ENCODE results near the gene SEMA6A. TPM values are rescaled to one million over a fixed set of nuclear protein-coding genes. Genes with fewer than 3 reads are reported as not detected.
A peak's percentile ranks its signal among the peaks of the same experiment; 100 is the strongest.

Gene SEMA6A
- total RNA-seq, 3 donors from 2014 or later = 33.9 to 40.3 (median 35.6) TPM

DNA sequence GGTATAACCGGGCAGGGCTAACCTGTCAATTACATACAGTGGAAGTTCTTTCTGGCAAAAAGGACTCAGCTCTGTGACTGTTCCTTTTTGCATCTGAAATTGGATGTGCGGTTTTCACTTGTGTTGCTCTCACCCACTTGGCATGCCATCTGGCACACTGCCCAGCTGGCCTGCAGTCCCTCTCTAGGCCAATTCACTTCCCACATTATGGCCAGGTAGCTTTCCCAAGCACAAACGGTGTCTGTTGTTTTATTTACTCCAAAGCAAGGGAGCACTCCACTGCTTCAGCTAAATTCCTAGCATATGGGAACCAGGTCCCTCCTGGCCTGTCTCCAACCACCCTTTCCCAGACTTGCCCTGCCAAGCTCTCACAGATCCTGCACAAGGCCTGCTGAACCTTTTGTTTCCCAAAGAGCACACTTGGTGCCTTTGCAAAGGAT is 132.5 kb downstream of the SEMA6A start:
- Histone ChIP-seq H3K4me3 (no peak overlapping the region), H3K36me3 (no peaks in the 10 kb centered on the region), H3K27me3 (no peaks in the 10 kb centered on the region), H3K27ac (no peak overlapping the region), H3K4me1 (no peaks in the 10 kb centered on the region), H3K9me3 (no peaks in the 10 kb centered on the region)
- TF ChIP-seq POLR2AphosphoS5 (IDR thresholded peaks at IDR 0.05) (no peak), POLR2A (IDR thresholded peaks at IDR 0.05) (no peak)
- TF ChIP-seq, protein P1, sequence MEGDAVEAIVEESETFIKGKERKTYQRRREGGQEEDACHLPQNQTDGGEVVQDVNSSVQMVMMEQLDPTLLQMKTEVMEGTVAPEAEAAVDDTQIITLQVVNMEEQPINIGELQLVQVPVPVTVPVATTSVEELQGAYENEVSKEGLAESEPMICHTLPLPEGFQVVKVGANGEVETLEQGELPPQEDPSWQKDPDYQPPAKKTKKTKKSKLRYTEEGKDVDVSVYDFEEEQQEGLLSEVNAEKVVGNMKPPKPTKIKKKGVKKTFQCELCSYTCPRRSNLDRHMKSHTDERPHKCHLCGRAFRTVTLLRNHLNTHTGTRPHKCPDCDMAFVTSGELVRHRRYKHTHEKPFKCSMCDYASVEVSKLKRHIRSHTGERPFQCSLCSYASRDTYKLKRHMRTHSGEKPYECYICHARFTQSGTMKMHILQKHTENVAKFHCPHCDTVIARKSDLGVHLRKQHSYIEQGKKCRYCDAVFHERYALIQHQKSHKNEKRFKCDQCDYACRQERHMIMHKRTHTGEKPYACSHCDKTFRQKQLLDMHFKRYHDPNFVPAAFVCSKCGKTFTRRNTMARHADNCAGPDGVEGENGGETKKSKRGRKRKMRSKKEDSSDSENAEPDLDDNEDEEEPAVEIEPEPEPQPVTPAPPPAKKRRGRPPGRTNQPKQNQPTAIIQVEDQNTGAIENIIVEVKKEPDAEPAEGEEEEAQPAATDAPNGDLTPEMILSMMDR (IDR thresholded peaks at IDR 0.05) = no peak
- DNase-seq (ENCODE audit: low spot score in 2 of 2) = peak in 1 of 2 donors; percentile 47
- intact Hi-C loops (cut with DNase I; ENCODE audit: low total_unique reads) = no loop called here

GRCh38 chr5:116441223-116441622 is 133.4 kb downstream of the SEMA6A start:
- Histone ChIP-seq H3K4me1 (no peaks in the 10 kb centered on the region), H3K27ac (no peak overlapping the region), H3K4me3 (no peak overlapping the region), H3K9me3 (no peaks in the 10 kb centered on the region), H3K27me3 (no peaks in the 10 kb centered on the region), H3K36me3 (no peaks in the 10 kb centered on the region)
- intact Hi-C loops (cut with DNase I; ENCODE audit: low total_unique reads) = no loop called here
- TF ChIP-seq, protein P1 (IDR thresholded peaks at IDR 0.05) = no peak
- TF ChIP-seq POLR2A (IDR thresholded peaks at IDR 0.05) = no peak
- TF ChIP-seq POLR2AphosphoS5 (IDR thresholded peaks at IDR 0.05) = no peak
- no peak for DNase-seq (ENCODE audit: low spot score in 2 of 2)

DNA sequence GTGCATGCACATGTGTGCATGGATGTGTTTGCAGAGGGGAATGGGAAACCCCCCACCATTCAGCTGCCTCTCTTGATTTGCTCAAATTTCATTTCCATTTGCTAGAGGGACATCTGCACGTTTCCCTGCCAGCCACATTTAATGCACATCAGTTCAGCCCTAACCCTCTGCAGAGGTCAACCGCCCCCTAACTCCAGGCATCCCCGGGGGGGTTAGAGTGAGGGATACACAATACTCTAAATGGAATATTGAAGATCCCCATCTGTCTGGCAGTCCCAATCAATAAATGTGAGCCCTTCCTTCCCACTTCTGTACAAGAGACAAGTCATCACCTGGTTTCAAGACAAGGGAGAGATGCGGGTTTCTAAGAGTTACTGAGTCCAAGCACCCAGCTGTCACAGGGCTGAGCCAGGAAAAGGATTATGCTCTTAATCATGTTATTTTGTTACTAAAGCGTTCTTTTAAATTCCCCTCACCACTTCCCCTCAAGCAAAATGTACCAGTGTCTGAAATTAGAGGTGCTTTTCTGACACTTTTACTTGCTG is 134.1 kb downstream of the SEMA6A start:
- intact Hi-C loops (cut with DNase I; ENCODE audit: low total_unique reads) = no loop called here

GRCh38 chr5:116439905-116440304 is 134.7 kb downstream of the SEMA6A start:
- TF ChIP-seq POLR2A (IDR thresholded peaks at IDR 0.05) (no peak), POLR2AphosphoS5 (IDR thresholded peaks at IDR 0.05) (no peak)
- TF ChIP-seq, protein P1 (IDR thresholded peaks at IDR 0.05) = no peak
- Histone ChIP-seq H3K4me3 (no peak overlapping the region), H3K27me3 (no peaks in the 10 kb centered on the region), H3K9me3 (no peaks in the 10 kb centered on the region), H3K36me3 (no peaks in the 10 kb centered on the region), H3K4me1 (no peaks in the 10 kb centered on the region), H3K27ac (no peak overlapping the region)
- no peak for DNase-seq (ENCODE audit: low spot score in 2 of 2)
- intact Hi-C loops (cut with DNase I; ENCODE audit: low total_unique reads) = no loop called here

More for the DNA sequence above, 134.1 kb downstream of the SEMA6A start:
- Histone ChIP-seq H3K27ac (no peak overlapping the region), H3K27me3 (no peaks in the 10 kb centered on the region), H3K9me3 (no peaks in the 10 kb centered on the region), H3K4me3 (no peak overlapping the region), H3K4me1 (no peaks in the 10 kb centered on the region), H3K36me3 (no peaks in the 10 kb centered on the region)
- no peak for DNase-seq (ENCODE audit: low spot score in 2 of 2)
- TF ChIP-seq POLR2A (IDR thresholded peaks at IDR 0.05) (no peak), POLR2AphosphoS5 (IDR thresholded peaks at IDR 0.05) (no peak)
- TF ChIP-seq, protein P1 (IDR thresholded peaks at IDR 0.05) = no peak

DNA sequence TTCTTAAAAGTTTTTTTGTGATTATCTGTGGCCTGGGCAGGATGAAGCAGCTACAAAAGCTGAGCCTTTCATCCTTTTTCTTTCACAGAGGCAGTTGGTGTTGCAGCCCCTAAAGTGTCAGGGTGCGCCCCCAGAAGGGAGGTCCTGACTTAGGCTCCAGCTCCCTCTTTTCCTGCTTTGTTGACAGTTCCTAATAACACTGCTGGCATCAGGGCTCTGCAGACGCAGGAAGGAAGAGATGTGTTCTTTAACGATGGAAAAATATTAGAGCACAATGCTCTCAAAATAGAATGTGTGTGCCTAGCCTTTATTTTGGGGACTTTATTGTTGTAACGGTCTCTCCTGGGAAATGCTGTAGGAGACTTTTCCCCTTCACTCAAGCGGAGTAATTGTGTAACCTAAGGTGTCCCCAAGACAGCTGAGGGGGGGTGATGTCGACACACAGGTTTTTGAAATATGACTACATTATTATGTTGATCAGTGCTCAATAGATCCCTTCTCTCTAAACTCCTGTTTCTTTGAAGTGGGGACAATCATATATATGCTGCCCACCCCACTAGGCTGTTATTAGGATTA is 135.6 kb downstream of the SEMA6A start:
- Histone ChIP-seq H3K27ac (no peak overlapping the region), H3K9me3 (no peaks in the 10 kb centered on the region), H3K4me3 (no peak overlapping the region), H3K27me3 (no peaks in the 10 kb centered on the region), H3K36me3 (no peaks in the 10 kb centered on the region), H3K4me1 (no peaks in the 10 kb centered on the region)
- no peak for DNase-seq (ENCODE audit: low spot score in 2 of 2)
- TF ChIP-seq, protein P1 (IDR thresholded peaks at IDR 0.05) = no peak
- no peak for TF ChIP-seq POLR2AphosphoS5 (IDR thresholded peaks at IDR 0.05)
- no peak for TF ChIP-seq POLR2A (IDR thresholded peaks at IDR 0.05)
- intact Hi-C loops (cut with DNase I; ENCODE audit: low total_unique reads) = no loop called here

All from breast epithelium (tissue), 4 donors.